ENCODE measurements around the gene PRR23B. TPM values are rescaled to one million over a fixed set of nuclear protein-coding genes. Genes with fewer than 3 reads are reported as not detected.

PRR23B gene
- total RNA-seq, 2 experiments from 2014 or later, result not detected

DNA sequence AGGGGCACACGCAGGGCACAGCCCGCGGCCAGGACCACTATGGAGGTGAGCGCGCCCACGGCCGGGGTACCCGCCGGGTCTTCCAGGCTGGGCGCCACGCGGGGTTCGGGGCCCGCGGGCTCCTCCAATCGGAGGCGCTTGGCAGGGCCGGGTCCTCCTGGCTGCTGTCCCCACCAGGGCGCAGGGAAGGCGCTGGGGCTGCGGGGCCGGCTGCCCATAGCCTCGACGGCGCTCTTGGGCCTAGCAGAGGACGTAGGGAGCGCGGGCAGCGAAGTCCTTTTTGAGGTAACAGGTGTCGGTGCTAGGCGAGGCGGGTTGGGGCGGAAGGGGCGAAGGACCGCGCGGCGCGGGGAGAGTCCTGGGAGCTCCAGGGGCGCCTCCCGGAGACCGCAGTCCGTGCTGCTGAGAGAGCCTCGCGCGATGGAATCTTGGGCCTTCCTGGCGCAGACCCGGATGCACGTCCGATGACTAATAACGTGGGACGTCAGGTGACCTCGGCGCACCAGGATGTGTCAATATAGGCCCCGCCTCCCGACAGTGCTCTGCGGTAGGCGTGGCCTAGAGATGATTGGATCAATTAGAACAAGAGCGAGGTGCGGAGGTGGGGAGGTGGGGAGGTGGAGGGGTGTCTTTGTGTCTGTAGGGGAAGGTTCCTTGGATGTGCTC lies 14.5 kb downstream of the PRR23B start, which contains the start of gene PRR23A:
PRR23A (minus strand) TSS at position 218 of the 666 bp plus-strand sequence; CDS start at position 218, 0 bp downstream.
- ATAC-seq (no peak), DNase-seq (no peak)
- no peaks in the 10 kb centered on the region for H3K36me3 Mint-ChIP-seq (ENCODE audit: low read depth)
- ChIA-PET CTCF (no interaction called here), POLR2A (no interaction called here)
- H3K9me3 Mint-ChIP-seq (ENCODE audit: insufficient read depth), result peaks cover 6% of the 10 kb centered on the region
- H3K4me3 Mint-ChIP-seq, result no peak within 1 kb of the TSS
- peaks cover 2% of the 10 kb centered on the region for H3K27me3 Mint-ChIP-seq (ENCODE audit: low read depth)
- no peak within 1 kb of the TSS for H3K27ac Mint-ChIP-seq
- no peaks in the 10 kb centered on the region for H3K4me1 Mint-ChIP-seq (ENCODE audit: low read depth)

DNA sequence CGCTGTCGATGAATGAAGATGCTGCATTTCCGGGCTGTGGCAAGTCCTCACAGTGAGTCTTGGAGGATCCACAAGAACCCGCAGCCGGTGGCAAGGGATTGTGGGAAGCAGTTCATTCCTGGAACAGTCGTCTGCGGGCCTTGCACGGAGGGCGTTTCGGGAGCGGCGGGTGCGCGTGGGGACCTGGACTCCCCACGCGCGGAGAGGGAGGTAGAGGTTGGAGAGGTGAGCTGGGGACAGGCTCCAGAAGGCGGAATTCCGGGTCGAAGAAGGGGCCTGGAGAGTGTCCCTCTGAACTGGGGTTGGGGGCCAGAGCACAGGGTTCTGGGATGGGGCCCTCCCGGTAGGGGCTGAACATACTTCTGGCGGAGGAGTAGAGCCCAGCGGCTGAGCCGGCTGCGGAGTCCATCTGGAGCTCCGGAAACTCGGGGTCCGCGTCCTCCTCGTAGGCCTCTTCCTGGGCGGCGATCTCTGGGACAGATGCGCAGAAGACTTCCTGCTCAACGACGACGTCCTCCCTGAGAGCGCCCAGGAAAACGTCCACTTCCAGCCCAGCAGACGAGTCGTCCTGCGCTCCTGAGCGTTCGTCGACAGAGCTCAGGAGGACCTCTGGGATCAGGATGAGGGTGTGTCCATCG lies 15.3 kb downstream of the PRR23B start:
- H3K4me3 Mint-ChIP-seq, result no peak overlapping the region

DNA sequence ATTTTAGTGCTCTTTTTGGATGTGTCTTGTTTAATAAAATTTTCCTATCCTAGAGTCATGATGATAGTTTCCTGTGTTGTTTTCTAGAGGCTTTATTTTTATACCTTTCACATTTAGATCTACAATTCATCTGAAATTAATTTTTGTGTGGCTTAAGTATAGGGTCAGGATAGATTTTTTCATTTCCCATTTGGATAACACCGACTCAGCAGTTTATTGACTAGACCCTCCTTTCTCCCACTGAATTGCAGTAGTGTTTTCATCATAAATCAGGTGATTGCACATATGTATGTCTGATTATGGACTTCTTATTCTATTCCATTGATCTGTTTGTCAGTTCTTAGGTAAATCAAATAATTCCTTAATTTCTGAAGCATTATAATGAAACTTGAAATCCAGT lies 25.0 kb downstream of the PRR23B start:
- POLR2A ChIA-PET, result no interaction called here
- CTCF ChIA-PET, result no interaction called here
- no peaks in the 10 kb centered on the region for H3K4me1 Mint-ChIP-seq (ENCODE audit: low read depth)

More for the DNA sequence above, 15.3 kb downstream of the PRR23B start:
- ATAC-seq (no peak), DNase-seq (no peak)
- Mint-ChIP-seq H3K27me3 (ENCODE audit: low read depth) (peaks cover 2% of the 10 kb centered on the region), H3K27ac (no peak overlapping the region), H3K4me1 (ENCODE audit: low read depth) (no peaks in the 10 kb centered on the region), H3K36me3 (ENCODE audit: low read depth) (no peaks in the 10 kb centered on the region), H3K9me3 (ENCODE audit: insufficient read depth) (peaks cover 10% of the 10 kb centered on the region)
- CTCF ChIA-PET, result no interaction called here
- POLR2A ChIA-PET, result no interaction called here

DNA sequence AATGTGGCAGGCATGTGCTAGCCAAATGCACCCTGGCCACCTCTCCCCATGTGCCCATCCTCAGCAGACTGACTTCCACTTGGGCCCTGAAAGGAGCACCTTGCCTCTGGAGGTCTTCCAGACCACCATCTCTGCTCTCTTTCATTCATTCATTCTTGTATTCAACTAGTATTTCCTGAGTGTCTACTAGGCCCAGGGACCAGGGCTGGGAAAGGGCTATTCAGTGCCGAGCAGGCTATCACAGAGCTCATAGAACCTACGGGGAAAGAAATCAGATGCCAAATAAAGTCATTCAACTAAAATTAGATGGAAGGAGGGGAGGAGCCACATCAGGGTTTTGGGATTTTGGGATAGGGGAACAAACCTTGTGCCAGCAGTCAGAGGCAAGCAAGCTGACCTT lies 33.5 kb downstream of the PRR23B start:
- ChIA-PET CTCF (no interaction called here), POLR2A (no interaction called here)
- no peak overlapping the region for H3K4me3 Mint-ChIP-seq
- no peaks in the 10 kb centered on the region for H3K9me3 Mint-ChIP-seq (ENCODE audit: insufficient read depth)
- ATAC-seq (no peak), DNase-seq (no peak)
- no peaks in the 10 kb centered on the region for H3K36me3 Mint-ChIP-seq (ENCODE audit: low read depth)
- no peaks in the 10 kb centered on the region for H3K27me3 Mint-ChIP-seq (ENCODE audit: low read depth)
- no peaks in the 10 kb centered on the region for H3K4me1 Mint-ChIP-seq (ENCODE audit: low read depth)
- H3K27ac Mint-ChIP-seq, result no peak overlapping the region

More for the DNA sequence above, 25.0 kb downstream of the PRR23B start:
- DNase-seq (no peak), ATAC-seq (no peak)
- Mint-ChIP-seq H3K36me3 (ENCODE audit: low read depth) (no peaks in the 10 kb centered on the region), H3K4me3 (no peak overlapping the region), H3K9me3 (ENCODE audit: insufficient read depth) (no peaks in the 10 kb centered on the region), H3K27me3 (ENCODE audit: low read depth) (peaks cover 16% of the 10 kb centered on the region), H3K27ac (no peak overlapping the region)

DNA sequence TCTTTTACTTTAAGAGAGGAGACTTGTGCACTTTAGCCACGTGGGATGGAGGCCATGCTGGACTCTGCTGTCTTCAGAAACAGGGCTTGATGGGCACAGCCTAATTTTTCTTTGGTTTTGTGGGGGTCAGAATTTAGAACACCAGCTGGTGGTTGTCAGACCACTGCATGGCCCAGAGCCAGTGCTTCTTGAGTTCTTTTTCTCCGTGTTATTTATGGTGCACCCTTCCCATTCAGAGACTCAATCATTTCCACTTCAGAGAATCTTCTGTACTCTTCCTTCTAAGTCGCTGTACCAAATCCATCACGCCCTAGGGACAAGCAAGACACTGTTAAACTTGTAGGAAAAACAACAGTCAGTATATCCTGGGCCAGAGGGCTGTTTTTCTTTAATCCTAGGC lies 34.8 kb downstream of the PRR23B start:
- Mint-ChIP-seq H3K9me3 (ENCODE audit: insufficient read depth) (no peaks in the 10 kb centered on the region), H3K27ac (no peak overlapping the region), H3K4me1 (ENCODE audit: low read depth) (no peaks in the 10 kb centered on the region), H3K4me3 (no peak overlapping the region), H3K36me3 (ENCODE audit: low read depth) (no peaks in the 10 kb centered on the region), H3K27me3 (ENCODE audit: low read depth) (no peaks in the 10 kb centered on the region)
- DNase-seq (no peak), ATAC-seq (no peak)
- ChIA-PET POLR2A (no interaction called here), CTCF (no interaction called here)

DNA sequence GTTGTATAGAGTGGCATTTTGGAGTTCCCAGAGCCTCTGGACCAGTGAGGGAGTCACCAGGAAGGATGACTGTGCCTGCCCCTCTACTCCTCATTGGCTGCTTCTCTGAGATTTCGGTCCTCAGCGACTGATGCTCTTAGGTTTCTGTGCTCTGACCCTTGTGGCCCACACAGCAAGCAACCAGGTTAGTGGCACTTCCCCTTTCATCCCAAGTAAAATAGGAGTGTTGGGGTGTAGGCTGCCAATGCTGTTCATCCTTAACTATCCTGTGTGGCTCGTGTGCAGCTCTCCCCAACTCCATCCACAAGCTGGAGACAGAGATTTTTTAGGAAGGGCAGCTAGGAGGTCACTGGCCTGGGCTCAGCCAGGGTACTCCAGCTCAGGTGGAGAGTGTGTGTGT lies 35.9 kb downstream of the PRR23B start:
- H3K36me3 Mint-ChIP-seq (ENCODE audit: low read depth), result no peaks in the 10 kb centered on the region

DNA sequence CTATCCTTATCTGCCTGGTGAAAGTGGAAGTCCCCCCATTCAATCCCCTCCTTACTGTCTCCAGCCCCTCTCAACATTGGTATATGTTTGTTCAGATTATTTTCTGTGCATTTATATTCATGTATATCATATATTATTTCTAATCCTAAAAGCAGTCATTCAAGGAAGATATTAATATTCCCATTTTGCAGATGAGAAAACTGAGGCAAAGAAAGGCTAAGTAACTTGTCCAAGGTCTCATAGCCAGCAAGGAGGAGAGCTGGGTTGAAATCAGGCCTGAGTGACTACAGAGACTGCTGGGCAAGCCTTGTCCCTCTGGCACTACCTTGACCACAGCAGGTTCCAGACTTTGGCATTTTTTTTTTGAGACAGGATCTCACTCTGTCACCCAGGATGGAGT lies 44.7 kb downstream of the PRR23B start:
- POLR2A ChIA-PET, result no interaction called here

More for the DNA sequence above, 35.9 kb downstream of the PRR23B start:
- Mint-ChIP-seq H3K27ac (no peak overlapping the region), H3K27me3 (ENCODE audit: low read depth) (no peaks in the 10 kb centered on the region), H3K4me1 (ENCODE audit: low read depth) (no peaks in the 10 kb centered on the region), H3K4me3 (no peak overlapping the region), H3K9me3 (ENCODE audit: insufficient read depth) (no peaks in the 10 kb centered on the region)
- ATAC-seq, result no peak
- no peak for DNase-seq
- ChIA-PET CTCF (no interaction called here), POLR2A (no interaction called here)

DNA sequence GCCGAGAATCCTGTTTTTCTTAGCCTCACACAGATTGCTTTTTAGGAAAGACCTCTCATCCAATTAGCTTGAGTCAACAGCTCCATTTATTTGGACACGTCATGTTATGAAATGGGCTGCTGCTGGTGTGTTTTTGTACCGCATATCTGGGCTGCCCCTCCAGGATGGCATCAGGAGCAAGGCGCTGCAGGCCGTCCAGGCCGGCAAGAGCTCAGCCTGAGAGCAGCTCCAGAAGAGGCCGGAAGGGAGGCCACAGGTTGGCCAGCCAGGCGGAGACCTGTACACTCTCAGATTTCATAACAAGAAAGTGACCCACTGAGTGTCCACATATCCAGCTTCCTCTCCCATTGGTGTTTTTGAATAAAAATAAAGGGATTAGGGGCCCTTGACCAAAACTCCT lies 45.4 kb downstream of the PRR23B start:
- no peak for DNase-seq
- no peaks in the 10 kb centered on the region for H3K9me3 Mint-ChIP-seq (ENCODE audit: insufficient read depth)
- ChIA-PET CTCF (no interaction called here), POLR2A (no interaction called here)
- no peak overlapping the region for H3K27ac Mint-ChIP-seq
- no peaks in the 10 kb centered on the region for H3K36me3 Mint-ChIP-seq (ENCODE audit: low read depth)
- no peak for ATAC-seq
- H3K4me3 Mint-ChIP-seq, result no peak overlapping the region
- peaks cover 3% of the 10 kb centered on the region for H3K27me3 Mint-ChIP-seq (ENCODE audit: low read depth)
- no peaks in the 10 kb centered on the region for H3K4me1 Mint-ChIP-seq (ENCODE audit: low read depth)

More for the DNA sequence above, 44.7 kb downstream of the PRR23B start:
- no peaks in the 10 kb centered on the region for H3K36me3 Mint-ChIP-seq (ENCODE audit: low read depth)
- H3K27ac Mint-ChIP-seq, result no peak overlapping the region
- H3K4me3 Mint-ChIP-seq, result no peak overlapping the region
- H3K9me3 Mint-ChIP-seq (ENCODE audit: insufficient read depth), result no peaks in the 10 kb centered on the region
- ATAC-seq (no peak), DNase-seq (no peak)
- H3K4me1 Mint-ChIP-seq (ENCODE audit: low read depth), result no peaks in the 10 kb centered on the region
- H3K27me3 Mint-ChIP-seq (ENCODE audit: low read depth), result peaks cover 3% of the 10 kb centered on the region
- CTCF ChIA-PET, result no interaction called here

DNA sequence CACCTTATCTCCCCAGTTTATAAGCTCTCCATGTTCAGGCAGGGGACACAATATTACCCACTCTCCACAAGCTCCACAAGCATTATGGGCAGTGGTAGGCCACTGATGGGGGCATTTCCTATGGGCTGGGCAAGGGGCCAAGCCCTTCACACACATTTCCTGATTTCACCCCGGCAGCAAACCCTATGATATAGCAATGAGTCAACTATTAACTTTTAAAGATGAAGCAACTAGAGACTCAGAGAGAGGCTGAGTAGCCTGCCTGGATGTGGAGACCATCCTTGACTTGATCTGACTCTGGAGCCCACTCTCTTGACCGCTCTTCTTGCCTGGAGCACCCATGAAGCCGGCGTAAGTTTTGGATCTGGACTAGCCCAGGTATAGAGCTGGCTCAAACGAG lies 46.3 kb downstream of the PRR23B start:
- H3K27ac Mint-ChIP-seq, result no peak overlapping the region
- no peaks in the 10 kb centered on the region for H3K9me3 Mint-ChIP-seq (ENCODE audit: insufficient read depth)
- H3K4me1 Mint-ChIP-seq (ENCODE audit: low read depth), result no peaks in the 10 kb centered on the region
- CTCF ChIA-PET, result no interaction called here
- POLR2A ChIA-PET, result no interaction called here
- DNase-seq (no peak), ATAC-seq (no peak)
- H3K27me3 Mint-ChIP-seq (ENCODE audit: low read depth), result peaks cover 8% of the 10 kb centered on the region
- no peaks in the 10 kb centered on the region for H3K36me3 Mint-ChIP-seq (ENCODE audit: low read depth)
- no peak overlapping the region for H3K4me3 Mint-ChIP-seq

DNA sequence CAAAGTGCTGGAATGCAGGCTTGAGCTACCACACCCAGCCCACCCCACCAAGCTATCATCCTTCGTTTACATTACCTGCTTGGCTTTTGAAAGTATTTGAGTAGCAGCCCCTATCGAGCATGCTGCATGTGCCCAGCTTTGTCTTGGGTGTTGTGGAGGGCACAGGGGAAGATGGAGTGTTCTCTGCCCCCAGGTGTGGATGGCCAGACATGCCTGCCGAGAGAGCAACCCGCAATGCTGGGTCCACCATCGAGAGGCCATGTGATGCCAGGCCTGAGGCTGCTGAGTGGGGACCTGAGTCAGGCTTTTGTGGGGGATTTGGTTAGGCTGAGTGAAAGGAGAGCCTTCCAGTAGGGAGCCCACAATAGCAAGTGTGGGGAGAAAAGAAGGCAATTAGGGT lies 47.8 kb downstream of the PRR23B start:
- Mint-ChIP-seq H3K4me1 (ENCODE audit: low read depth) (no peaks in the 10 kb centered on the region), H3K27ac (no peak overlapping the region), H3K27me3 (ENCODE audit: low read depth) (peaks cover 7% of the 10 kb centered on the region), H3K4me3 (no peak overlapping the region), H3K9me3 (ENCODE audit: insufficient read depth) (no peaks in the 10 kb centered on the region), H3K36me3 (ENCODE audit: low read depth) (no peaks in the 10 kb centered on the region)
- ChIA-PET CTCF (interaction anchor here (0.8 to 1.8 kb wide), 2 partner anchors 50 to 57 kb away, joined by 3 to 5 read pairs; no protein-coding TSS in a partner anchor), POLR2A (no interaction called here)
- ATAC-seq (no peak), DNase-seq (no peak)

DNA sequence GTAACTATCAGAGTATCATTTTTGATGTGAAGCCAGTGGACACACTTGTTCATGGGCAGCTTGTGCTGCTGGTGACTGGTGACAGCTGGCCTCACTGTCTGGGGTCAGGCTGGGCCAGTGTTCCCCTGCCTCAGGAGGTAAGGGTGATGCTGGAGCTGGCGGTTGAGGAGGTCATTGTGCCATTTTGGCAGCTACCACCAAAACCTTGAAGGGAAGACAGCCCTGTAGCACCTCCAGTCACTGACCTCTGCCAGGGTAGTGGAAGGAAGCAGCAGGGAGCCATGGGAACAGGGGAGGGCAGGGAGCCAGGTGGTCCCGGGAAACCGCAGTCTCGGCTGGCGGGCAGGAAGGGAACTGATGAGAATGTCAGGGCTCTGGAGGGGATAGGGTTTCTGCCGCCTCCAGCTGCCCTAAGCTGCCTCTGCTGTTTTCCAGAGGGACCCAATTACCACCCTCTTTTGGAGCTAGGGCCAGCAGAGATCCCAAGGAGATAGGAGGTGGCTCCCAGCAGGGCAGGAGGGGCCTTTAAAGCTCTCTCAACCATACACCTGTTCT lies 48.9 kb downstream of the PRR23B start:
- ChIA-PET CTCF (interaction anchor here (0.8 to 1.8 kb wide), 2 partner anchors 49 to 56 kb away, joined by 3 to 5 read pairs; no protein-coding TSS in a partner anchor), POLR2A (no interaction called here)
- H3K27me3 Mint-ChIP-seq (ENCODE audit: low read depth), result peaks cover 7% of the 10 kb centered on the region
- H3K9me3 Mint-ChIP-seq (ENCODE audit: insufficient read depth), result no peaks in the 10 kb centered on the region
- no peak overlapping the region for H3K27ac Mint-ChIP-seq
- no peaks in the 10 kb centered on the region for H3K4me1 Mint-ChIP-seq (ENCODE audit: low read depth)
- no peaks in the 10 kb centered on the region for H3K36me3 Mint-ChIP-seq (ENCODE audit: low read depth)
- no peak for DNase-seq
- no peak for ATAC-seq
- no peak overlapping the region for H3K4me3 Mint-ChIP-seq
